Caco-2 (cell line): ENCODE data around the gene DOK7. TPM values are rescaled to one million over a fixed set of nuclear protein-coding genes. Genes with fewer than 3 reads are reported as not detected.

Experiments used
- BruUV-seq: library from RNA; stranded (reverse); fragments of 400-500 nt; replicated peaks from 2 replicates; lab custom pipeline; 2021; lab: Mats Ljungman, UMichigan
- CTCF ChIA-PET: fragments of 300-600 bp; sonication (Branson Sonifier 250); formaldehyde crosslinking; loops from one replicate; lab custom pipeline; 2022; ENCODE audit warnings: antibody characterized with exemption; lab: Charles Lee
- POLR2A ChIA-PET: fragments of 300-600 bp; sonication (Branson Sonifier 250); formaldehyde crosslinking; loops from one replicate; lab custom pipeline; 2022; ENCODE audit warnings: antibody characterized with exemption; lab: Charles Lee
- DNase-seq, 2 experiments: peaks; one replicate each; pipeline versions ENCODE4 v3.0.0 to v3.0.0-alpha.2; 2020 to 2022
- H3K27me3 ChIP-seq: replicated peaks from 2 replicates; pipeline ENCODE4 v1.6.0; 2011; ENCODE audit warnings: low read length; ENCODE audit not compliant: control insufficient read depth, insufficient read depth
- H3K36me3 ChIP-seq: 2 replicates; pipeline ENCODE4 v1.5.1; 2011; ENCODE audit warnings: low read length; ENCODE audit not compliant: control insufficient read depth, insufficient read depth
- H3K4me1 ChIP-seq: fragments of 250-450 bp; sonication (Bioruptor Pico); 2 replicates; pipeline ENCODE4 v1.5.1; 2020; ENCODE audit warnings: mild to moderate bottlenecking
- H3K4me3 ChIP-seq: 2 replicates; pipeline ENCODE4 v1.5.1; 2011; ENCODE audit warnings: low read depth, mild to moderate bottlenecking, control low read depth, low read length
- H3K9me3 ChIP-seq: fragments of 250-450 bp; sonication (Bioruptor Pico); 2 replicates; pipeline ENCODE4 v1.5.1; 2020; ENCODE audit warnings: mild to moderate bottlenecking, moderate library complexity
- H3K27ac Mint-ChIP-seq: one replicate; pipeline ENCODE4 v1.8.0; 2022; ENCODE audit warnings: mixed read lengths; ENCODE audit not compliant: unreplicated experiment
- H3K27me3 Mint-ChIP-seq: one replicate; pipeline ENCODE4 v1.8.0; 2022; ENCODE audit warnings: mixed read lengths; ENCODE audit not compliant: insufficient read depth, unreplicated experiment
- H3K36me3 Mint-ChIP-seq: one replicate; pipeline ENCODE4 v1.8.0; 2022; ENCODE audit warnings: mild to moderate bottlenecking, mixed read lengths; ENCODE audit not compliant: insufficient read depth, unreplicated experiment
- H3K4me1 Mint-ChIP-seq: one replicate; pipeline ENCODE4 v1.8.0; 2022; ENCODE audit warnings: low read depth, mixed read lengths; ENCODE audit not compliant: unreplicated experiment
- H3K4me3 Mint-ChIP-seq: one replicate; pipeline ENCODE4 v1.8.0; 2022; ENCODE audit warnings: mild to moderate bottlenecking, moderate library complexity, mixed read lengths; ENCODE audit not compliant: unreplicated experiment
- H3K9me3 Mint-ChIP-seq: one replicate; pipeline ENCODE4 v1.8.0; 2022; ENCODE audit warnings: mixed read lengths; ENCODE audit not compliant: unreplicated experiment
- CTCF ChIP-seq, 2 experiments: fragments of 200-600 bp in 1 of 2; IDR thresholded peaks; 1 replicate in 1 of 2; 2 replicates in 1 of 2; pipeline versions ENCODE4 v1.5.1 to v1.8.0; 2011 to 2022; ENCODE audit warnings: antibody characterized with exemption in 1 of 2, control low read depth in 1 of 2, inconsistent platforms in 1 of 2, low read depth in 1 of 2, low read length in 1 of 2, mild to moderate bottlenecking in 1 of 2, moderate library complexity in 1 of 2; ENCODE audit not compliant: insufficient read depth in 1 of 2, severe bottlenecking in 1 of 2, unreplicated experiment in 1 of 2
- intact Hi-C: fragments of 100-400 bp; cut with micrococcal nuclease; formaldehyde crosslinking; loops from one replicate; pipeline ENCODE4 v1.10.0; 2022; ENCODE audit not compliant: unreplicated experiment
- total RNA-seq: library from RNA; stranded (reverse); gene quantifications from 2 replicates; pipeline ENCODE4 v1.2.3, GENCODE V29; 2022

Gene DOK7
- total RNA-seq, 1 experiment from 2014 or later, result 0.29 TPM

GRCh38 chr4:3497523-3498389 lies 34.6 kb downstream of the DOK7 start:
- H3K4me3 ChIP-seq, result no peak overlapping the region
- Mint-ChIP-seq H3K9me3 (no peaks in the 10 kb centered on the region), H3K27me3 (no peaks in the 10 kb centered on the region), H3K4me3 (no peak overlapping the region), H3K36me3 (peaks cover 63% of the 10 kb centered on the region), H3K4me1 (no peaks in the 10 kb centered on the region), H3K27ac (no peak overlapping the region)
- no TSS peak for BruUV-seq
- no peak for DNase-seq
- H3K4me1 ChIP-seq, result 0 out of 2 replicates have a peak, but pooled peaks cover 3% of the 10 kb centered on the region
- intact Hi-C loops, result no loop called here
- H3K27me3 ChIP-seq, result no peaks in the 10 kb centered on the region
- no peaks in the 10 kb centered on the region for H3K36me3 ChIP-seq
- CTCF ChIA-PET, result no interaction called here
- POLR2A ChIA-PET, result no interaction called here
- TF ChIP-seq CTCF (IDR thresholded peaks at IDR 0.05; ENCODE audit: insufficient read depth in 1 of 2, low read depth in 1 of 2, low read length in 1 of 2, severe bottlenecking in 1 of 2, unreplicated experiment in 1 of 2), result no peak
- H3K9me3 ChIP-seq, result no peaks in the 10 kb centered on the region

GRCh38 chr4:3498407-3498806 lies 35.3 kb downstream of the DOK7 start:
- H3K4me3 Mint-ChIP-seq, result no peak overlapping the region
- no peaks in the 10 kb centered on the region for H3K27me3 ChIP-seq
- H3K27ac Mint-ChIP-seq, result no peak overlapping the region
- H3K36me3 Mint-ChIP-seq, result peaks cover 61% of the 10 kb centered on the region
- H3K27me3 Mint-ChIP-seq, result no peaks in the 10 kb centered on the region
- no peaks in the 10 kb centered on the region for H3K9me3 Mint-ChIP-seq
- H3K4me1 Mint-ChIP-seq, result no peaks in the 10 kb centered on the region
- H3K4me1 ChIP-seq, result 0 out of 2 replicates have a peak, but pooled peaks cover 3% of the 10 kb centered on the region
- CTCF ChIA-PET, result no interaction called here
- POLR2A ChIA-PET, result no interaction called here
- no peaks in the 10 kb centered on the region for H3K9me3 ChIP-seq
- no TSS peak for BruUV-seq
- TF ChIP-seq CTCF (IDR thresholded peaks at IDR 0.05; ENCODE audit: insufficient read depth in 1 of 2, low read depth in 1 of 2, low read length in 1 of 2, severe bottlenecking in 1 of 2, unreplicated experiment in 1 of 2), result no peak
- no peak for DNase-seq
- H3K4me3 ChIP-seq, result no peak overlapping the region
- intact Hi-C loops, result no loop called here
- no peaks in the 10 kb centered on the region for H3K36me3 ChIP-seq

- H3K27ac Mint-ChIP-seq, result no peak overlapping the region
- no peaks in the 10 kb centered on the region for H3K36me3 ChIP-seq
- H3K4me1 ChIP-seq, result 0 out of 2 replicates have a peak, but pooled peaks cover 3% of the 10 kb centered on the region
- H3K4me3 Mint-ChIP-seq, result no peak overlapping the region
- H3K4me3 ChIP-seq, result no peak overlapping the region
- DNase-seq, result no peak
- intact Hi-C loops, result no loop called here
- H3K9me3 ChIP-seq, result no peaks in the 10 kb centered on the region
- TF ChIP-seq CTCF (IDR thresholded peaks at IDR 0.05; ENCODE audit: insufficient read depth in 1 of 2, low read depth in 1 of 2, low read length in 1 of 2, severe bottlenecking in 1 of 2, unreplicated experiment in 1 of 2), result no peak
- peaks cover 66% of the 10 kb centered on the region for H3K36me3 Mint-ChIP-seq
- CTCF ChIA-PET, result no interaction called here
- H3K27me3 Mint-ChIP-seq, result no peaks in the 10 kb centered on the region
- H3K4me1 Mint-ChIP-seq, result no peaks in the 10 kb centered on the region
- POLR2A ChIA-PET, result no interaction called here
- H3K9me3 Mint-ChIP-seq, result no peaks in the 10 kb centered on the region
- BruUV-seq, result no TSS peak
- H3K27me3 ChIP-seq, result no peaks in the 10 kb centered on the region
These were observed 35.9 kb downstream of the DOK7 start for GRCh38 chr4:3498901-3499510.
